ENCODE results near the gene RASGRF2. TPM values are rescaled to one million over a fixed set of nuclear protein-coding genes. Genes with fewer than 3 reads are reported as not detected.

The RASGRF2 gene
- total RNA-seq, 1 experiment from 2014 or later, result 0.18 TPM

DNA sequence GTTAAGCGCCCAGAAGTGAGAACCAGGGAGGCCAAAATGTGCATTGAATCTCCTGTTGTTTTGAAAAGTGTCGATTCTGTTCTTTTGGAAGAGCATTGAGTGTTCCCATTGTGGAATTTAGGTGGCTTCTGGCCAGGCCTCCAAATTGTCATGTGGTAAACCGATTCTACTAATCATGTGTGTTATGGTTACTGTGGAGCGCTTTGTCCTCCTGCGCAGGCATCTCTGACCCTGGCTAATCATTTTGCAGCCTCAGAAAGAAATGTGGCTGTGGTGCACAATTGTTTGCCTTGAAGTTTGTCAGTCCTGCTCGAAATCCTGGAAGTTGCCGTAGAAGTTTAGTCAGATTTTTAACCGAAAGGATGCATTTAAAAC is 121.3 kb downstream of the RASGRF2 start:
- TF ChIP-seq, protein P1, sequence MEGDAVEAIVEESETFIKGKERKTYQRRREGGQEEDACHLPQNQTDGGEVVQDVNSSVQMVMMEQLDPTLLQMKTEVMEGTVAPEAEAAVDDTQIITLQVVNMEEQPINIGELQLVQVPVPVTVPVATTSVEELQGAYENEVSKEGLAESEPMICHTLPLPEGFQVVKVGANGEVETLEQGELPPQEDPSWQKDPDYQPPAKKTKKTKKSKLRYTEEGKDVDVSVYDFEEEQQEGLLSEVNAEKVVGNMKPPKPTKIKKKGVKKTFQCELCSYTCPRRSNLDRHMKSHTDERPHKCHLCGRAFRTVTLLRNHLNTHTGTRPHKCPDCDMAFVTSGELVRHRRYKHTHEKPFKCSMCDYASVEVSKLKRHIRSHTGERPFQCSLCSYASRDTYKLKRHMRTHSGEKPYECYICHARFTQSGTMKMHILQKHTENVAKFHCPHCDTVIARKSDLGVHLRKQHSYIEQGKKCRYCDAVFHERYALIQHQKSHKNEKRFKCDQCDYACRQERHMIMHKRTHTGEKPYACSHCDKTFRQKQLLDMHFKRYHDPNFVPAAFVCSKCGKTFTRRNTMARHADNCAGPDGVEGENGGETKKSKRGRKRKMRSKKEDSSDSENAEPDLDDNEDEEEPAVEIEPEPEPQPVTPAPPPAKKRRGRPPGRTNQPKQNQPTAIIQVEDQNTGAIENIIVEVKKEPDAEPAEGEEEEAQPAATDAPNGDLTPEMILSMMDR (conservative IDR thresholded peaks at IDR 0.05; ENCODE audit: low read depth, low read length), result no peak
- TF ChIP-seq EZH2 (IDR thresholded peaks at IDR 0.05; ENCODE audit: low read length, unreplicated experiment) (no peak), EZH2phosphoT487 (IDR thresholded peaks at IDR 0.05; ENCODE audit: borderline replicate concordance, low read length) (no peak)
- POLR2A ChIA-PET (ENCODE audit: unreplicated experiment), result no interaction called here

DNA sequence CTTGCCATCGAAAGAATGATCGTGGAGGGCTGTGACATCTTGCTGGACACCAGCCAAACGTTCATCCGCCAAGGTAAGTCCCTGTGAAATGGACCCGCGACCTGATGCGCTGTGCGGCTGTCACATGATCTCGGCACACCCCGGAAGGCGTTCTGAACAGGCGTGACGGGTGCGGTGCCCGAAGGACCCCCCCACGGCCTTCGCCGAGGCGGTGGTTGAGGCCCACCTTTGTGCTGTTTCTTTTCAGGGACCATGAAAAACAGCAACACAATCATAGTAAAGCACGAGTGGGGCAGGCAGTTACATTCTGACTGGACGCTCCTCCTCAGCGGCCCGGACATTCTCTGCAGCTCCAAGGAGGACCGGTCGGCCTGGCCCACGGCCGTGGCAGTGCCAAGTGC is 126.7 kb downstream of the RASGRF2 start:
- Histone ChIP-seq H3K9me3 (ENCODE audit: low read length) (no peaks in the 10 kb centered on the region), H3K4me2 (ENCODE audit: low read length) (no peak overlapping the region), H3F3A (ENCODE audit: low read length, unreplicated experiment) (no peaks in the 10 kb centered on the region), H3K27me3 (ENCODE audit: low read length) (peaks cover 10% of the 10 kb centered on the region; the same call in 1 of the 2 replicates), H2AFZ (ENCODE audit: low read length) (no peak overlapping the region), H3K9me2 (replicated peaks; ENCODE audit: low read length) (no peaks in the 10 kb centered on the region), H3K27ac (ENCODE audit: low read length) (no peak overlapping the region), H3K9ac (ENCODE audit: low read length) (no peak overlapping the region), H3K4me3 (ENCODE audit: low read length) (no peak overlapping the region), H3K79me2 (ENCODE audit: low read length) (no peaks in the 10 kb centered on the region), H3K36me3 (ENCODE audit: low read depth, low read length) (no peaks in the 10 kb centered on the region), H3K4me1 (ENCODE audit: insufficient read depth, low read length) (no peaks in the 10 kb centered on the region), H4K20me1 (ENCODE audit: low read length) (no peaks in the 10 kb centered on the region)
- BruUV-seq (replicated peaks), result no TSS peak
- POLR2A ChIA-PET (ENCODE audit: unreplicated experiment), result no interaction called here
- intact Hi-C loops (cut with micrococcal nuclease), result no loop called here
- no peak for TF ChIP-seq EZH2phosphoT487 (IDR thresholded peaks at IDR 0.05; ENCODE audit: borderline replicate concordance, low read length)
- TF ChIP-seq EZH2 (IDR thresholded peaks at IDR 0.05; ENCODE audit: low read length, unreplicated experiment), result no peak
- TF ChIP-seq, protein P1 (conservative IDR thresholded peaks at IDR 0.05; ENCODE audit: low read depth, low read length), result no peak
- CTCF ChIA-PET, result no interaction called here
- ATAC-seq (no peak), DNase-seq (no peak)

More for the DNA sequence above, 121.3 kb downstream of the RASGRF2 start:
- H3K36me3 ChIP-seq (ENCODE audit: low read depth, low read length), result no peaks in the 10 kb centered on the region
- H3K27me3 ChIP-seq (ENCODE audit: low read length), result peaks cover 21% of the 10 kb centered on the region; the same call in 1 of the 2 replicates
- H4K20me1 ChIP-seq (ENCODE audit: low read length), result no peaks in the 10 kb centered on the region
- DNase-seq, result no peak
- no peak overlapping the region for H3K4me2 ChIP-seq (ENCODE audit: low read length)
- H3K27ac ChIP-seq (ENCODE audit: low read length), result no peak overlapping the region
- H3K9me3 ChIP-seq (ENCODE audit: low read length), result no peaks in the 10 kb centered on the region
- no peaks in the 10 kb centered on the region for H3K79me2 ChIP-seq (ENCODE audit: low read length)
- CTCF ChIA-PET, result no interaction called here
- no peaks in the 10 kb centered on the region for H3K9me2 ChIP-seq (replicated peaks; ENCODE audit: low read length)
- ATAC-seq, result no peak
- no peaks in the 10 kb centered on the region for H3F3A ChIP-seq (ENCODE audit: low read length, unreplicated experiment)
- H3K4me1 ChIP-seq (ENCODE audit: insufficient read depth, low read length), result no peaks in the 10 kb centered on the region
- intact Hi-C loops (cut with micrococcal nuclease), result no loop called here
- H3K9ac ChIP-seq (ENCODE audit: low read length), result no peak overlapping the region
- no peak overlapping the region for H3K4me3 ChIP-seq (ENCODE audit: low read length)
- no peak overlapping the region for H2AFZ ChIP-seq (ENCODE audit: low read length)
- BruUV-seq (replicated peaks), result no TSS peak

DNA sequence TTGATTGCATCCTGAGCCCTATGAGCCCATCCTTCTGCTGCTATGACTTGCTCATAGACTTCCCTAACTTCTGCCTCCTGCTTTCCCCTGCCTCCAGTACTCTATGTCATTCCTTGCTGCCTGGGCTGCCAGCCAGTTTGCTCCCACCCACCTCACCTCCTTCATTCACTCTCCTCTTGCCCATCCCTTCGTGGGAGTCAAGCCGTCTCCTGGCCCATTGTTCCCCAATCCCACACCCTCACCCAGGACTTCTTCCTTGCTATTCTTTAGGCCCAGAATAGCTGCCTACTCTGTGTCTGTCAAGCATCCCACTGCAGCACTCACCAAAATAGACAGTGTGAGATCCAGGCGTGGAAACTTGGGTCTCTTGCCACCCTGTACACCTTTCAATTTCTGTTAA is 131.0 kb downstream of the RASGRF2 start:
- DNase-seq, result no peak
- Histone ChIP-seq H3K9me3 (ENCODE audit: low read length) (no peaks in the 10 kb centered on the region), H3K9me2 (replicated peaks; ENCODE audit: low read length) (no peaks in the 10 kb centered on the region), H3K79me2 (ENCODE audit: low read length) (no peaks in the 10 kb centered on the region), H3K27me3 (ENCODE audit: low read length) (no peaks in the 10 kb centered on the region; the same call in 1 of the 2 replicates), H3K4me2 (ENCODE audit: low read length) (no peak overlapping the region), H3K36me3 (ENCODE audit: low read depth, low read length) (no peaks in the 10 kb centered on the region), H3K4me3 (ENCODE audit: low read length) (no peak overlapping the region), H3K9ac (ENCODE audit: low read length) (no peak overlapping the region), H2AFZ (ENCODE audit: low read length) (no peak overlapping the region), H3F3A (ENCODE audit: low read length, unreplicated experiment) (no peaks in the 10 kb centered on the region), H3K4me1 (ENCODE audit: insufficient read depth, low read length) (no peaks in the 10 kb centered on the region), H3K27ac (ENCODE audit: low read length) (no peak overlapping the region), H4K20me1 (ENCODE audit: low read length) (no peaks in the 10 kb centered on the region)
- ChIA-PET CTCF (no interaction called here), POLR2A (ENCODE audit: unreplicated experiment) (interaction anchor here (0.5 kb wide), 1 partner anchor 654 kb away, joined by 8 read pairs; no protein-coding TSS in a partner anchor)
- intact Hi-C loops (cut with micrococcal nuclease), result no loop called here
- no peak for ATAC-seq
- no TSS peak for BruUV-seq (replicated peaks)
- TF ChIP-seq EZH2 (IDR thresholded peaks at IDR 0.05; ENCODE audit: low read length, unreplicated experiment) (no peak), EZH2phosphoT487 (IDR thresholded peaks at IDR 0.05; ENCODE audit: borderline replicate concordance, low read length) (no peak)
- TF ChIP-seq, protein P1 (conservative IDR thresholded peaks at IDR 0.05; ENCODE audit: low read depth, low read length), result no peak

Data from PC-3 (cell line).